ENCODE data around the gene RGS10.
A peak's percentile ranks its signal among the peaks of the same experiment; 100 is the strongest.

Gene RGS10

GRCh38 chr10:119480667-119481066, 61.9 kb downstream of the RGS10 start:
- no peak overlapping the region for H2AFZ ChIP-seq (ENCODE audit: low read length)
- no peaks in the 10 kb centered on the region for H3K79me2 ChIP-seq (ENCODE audit: low read length)
- no peak overlapping the region for H3K27ac ChIP-seq (ENCODE audit: low read length)
- TF ChIP-seq CTCF (IDR thresholded peaks at IDR 0.05; ENCODE audit: low read length): no peak
- TF ChIP-seq EZH2phosphoT487 (IDR thresholded peaks at IDR 0.05; ENCODE audit: low read length): no peak
- no peak for TF ChIP-seq EZH2 (optimal IDR thresholded peaks at IDR 0.05; ENCODE audit: low read depth, low read length)
- H3F3A ChIP-seq (ENCODE audit: insufficient read depth, low read length): peaks cover 11% of the 10 kb centered on the region; the same call in 1 of the 2 replicates
- DNase-seq: no peak
- no peaks in the 10 kb centered on the region for H3K9me2 ChIP-seq (replicated peaks; ENCODE audit: insufficient read depth, low read length)
- no peaks in the 10 kb centered on the region for H3K27me3 ChIP-seq (replicated peaks; ENCODE audit: insufficient read depth, low read length)
- no peak overlapping the region for H3K9ac ChIP-seq (ENCODE audit: low read length)
- H3K36me3 ChIP-seq (replicated peaks; ENCODE audit: insufficient read depth, low read length): no peaks in the 10 kb centered on the region
- peaks cover 22% of the 10 kb centered on the region for H3K4me1 ChIP-seq (ENCODE audit: low read length)
- no peak overlapping the region for H3K4me3 ChIP-seq (ENCODE audit: low read length)
- no peaks in the 10 kb centered on the region for H3K9me3 ChIP-seq (replicated peaks; ENCODE audit: insufficient read depth, low read length)
- no peak overlapping the region for H3K4me2 ChIP-seq (ENCODE audit: low read depth, low read length)
- H4K20me1 ChIP-seq (ENCODE audit: insufficient read depth, low read length): no peaks in the 10 kb centered on the region

GRCh38 chr10:119479532-119479931, 63.0 kb downstream of the RGS10 start:
- Histone ChIP-seq H3K9me2 (replicated peaks; ENCODE audit: insufficient read depth, low read length) (no peaks in the 10 kb centered on the region), H2AFZ (ENCODE audit: low read length) (no peak overlapping the region), H3K4me2 (ENCODE audit: low read depth, low read length) (no peak overlapping the region; the same call in 1 of the 2 replicates), H3K27ac (ENCODE audit: low read length) (no peak overlapping the region), H3K9ac (ENCODE audit: low read length) (no peak overlapping the region), H3K4me1 (ENCODE audit: low read length) (peaks cover 22% of the 10 kb centered on the region), H4K20me1 (ENCODE audit: insufficient read depth, low read length) (no peaks in the 10 kb centered on the region), H3K9me3 (replicated peaks; ENCODE audit: insufficient read depth, low read length) (no peaks in the 10 kb centered on the region), H3K36me3 (replicated peaks; ENCODE audit: insufficient read depth, low read length) (no peaks in the 10 kb centered on the region), H3K4me3 (ENCODE audit: low read length) (no peak overlapping the region), H3K27me3 (replicated peaks; ENCODE audit: insufficient read depth, low read length) (no peaks in the 10 kb centered on the region), H3F3A (ENCODE audit: insufficient read depth, low read length) (peaks cover 11% of the 10 kb centered on the region; the same call in 1 of the 2 replicates), H3K79me2 (ENCODE audit: low read length) (no peaks in the 10 kb centered on the region)
- TF ChIP-seq EZH2 (optimal IDR thresholded peaks at IDR 0.05; ENCODE audit: low read depth, low read length): no peak
- TF ChIP-seq EZH2phosphoT487 (IDR thresholded peaks at IDR 0.05; ENCODE audit: low read length): no peak
- no peak for TF ChIP-seq CTCF (IDR thresholded peaks at IDR 0.05; ENCODE audit: low read length)
- no peak for DNase-seq

GRCh38 chr10:119478811-119479341, 63.6 kb downstream of the RGS10 start:
- Histone ChIP-seq H4K20me1 (ENCODE audit: insufficient read depth, low read length) (no peaks in the 10 kb centered on the region), H3K9me3 (replicated peaks; ENCODE audit: insufficient read depth, low read length) (no peaks in the 10 kb centered on the region), H2AFZ (ENCODE audit: low read length) (peak overlapping the region; percentile 25; the same call in 1 of the 2 replicates), H3K4me1 (ENCODE audit: low read length) (peaks cover 22% of the 10 kb centered on the region), H3K4me3 (ENCODE audit: low read length) (0 out of 2 replicates have a peak overlapping the region, but pooled peaks have one; percentile 8), H3K79me2 (ENCODE audit: low read length) (no peaks in the 10 kb centered on the region), H3K9me2 (replicated peaks; ENCODE audit: insufficient read depth, low read length) (no peaks in the 10 kb centered on the region), H3F3A (ENCODE audit: insufficient read depth, low read length) (peaks cover 11% of the 10 kb centered on the region; the same call in 1 of the 2 replicates), H3K27ac (ENCODE audit: low read length) (peak overlapping the region; percentile 23; the same call in 1 of the 2 replicates), H3K4me2 (ENCODE audit: low read depth, low read length) (peak overlapping the region; percentile 57), H3K9ac (ENCODE audit: low read length) (no peak overlapping the region), H3K36me3 (replicated peaks; ENCODE audit: insufficient read depth, low read length) (no peaks in the 10 kb centered on the region), H3K27me3 (replicated peaks; ENCODE audit: insufficient read depth, low read length) (no peaks in the 10 kb centered on the region)
- peak; percentile 22 for DNase-seq
- TF ChIP-seq EZH2 (optimal IDR thresholded peaks at IDR 0.05; ENCODE audit: low read depth, low read length) (no peak), EZH2phosphoT487 (IDR thresholded peaks at IDR 0.05; ENCODE audit: low read length) (no peak), CTCF (IDR thresholded peaks at IDR 0.05; ENCODE audit: low read length) (no peak)

Data from MM.1S (cell line).